ENCODE measurements around the gene FHIT. TPM values are rescaled to one million over a fixed set of nuclear protein-coding genes. Genes with fewer than 3 reads are reported as not detected.

Gene FHIT
- total RNA-seq, 2 donors from 2014 or later = 6.8 to 12.3 TPM

DNA sequence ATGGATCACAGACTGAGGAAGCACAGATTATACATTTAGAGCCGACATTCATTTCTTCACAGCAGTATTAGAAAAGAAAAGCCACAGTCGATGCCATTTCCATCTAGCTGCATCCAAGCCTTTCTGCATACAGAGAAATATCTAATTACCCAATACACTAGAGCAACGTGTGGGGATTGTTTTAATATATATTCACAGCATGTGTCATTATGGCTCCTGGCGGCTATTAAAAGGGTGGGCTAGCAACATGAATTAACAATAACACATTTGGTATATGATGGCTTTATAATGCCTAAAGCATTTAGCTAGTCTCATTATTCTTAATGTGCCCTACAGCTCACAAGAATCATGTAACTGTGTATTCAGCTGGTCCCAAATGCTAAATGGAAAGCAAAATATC lies 1030.5 kb downstream of the FHIT start:
- TF ChIP-seq, protein P1, sequence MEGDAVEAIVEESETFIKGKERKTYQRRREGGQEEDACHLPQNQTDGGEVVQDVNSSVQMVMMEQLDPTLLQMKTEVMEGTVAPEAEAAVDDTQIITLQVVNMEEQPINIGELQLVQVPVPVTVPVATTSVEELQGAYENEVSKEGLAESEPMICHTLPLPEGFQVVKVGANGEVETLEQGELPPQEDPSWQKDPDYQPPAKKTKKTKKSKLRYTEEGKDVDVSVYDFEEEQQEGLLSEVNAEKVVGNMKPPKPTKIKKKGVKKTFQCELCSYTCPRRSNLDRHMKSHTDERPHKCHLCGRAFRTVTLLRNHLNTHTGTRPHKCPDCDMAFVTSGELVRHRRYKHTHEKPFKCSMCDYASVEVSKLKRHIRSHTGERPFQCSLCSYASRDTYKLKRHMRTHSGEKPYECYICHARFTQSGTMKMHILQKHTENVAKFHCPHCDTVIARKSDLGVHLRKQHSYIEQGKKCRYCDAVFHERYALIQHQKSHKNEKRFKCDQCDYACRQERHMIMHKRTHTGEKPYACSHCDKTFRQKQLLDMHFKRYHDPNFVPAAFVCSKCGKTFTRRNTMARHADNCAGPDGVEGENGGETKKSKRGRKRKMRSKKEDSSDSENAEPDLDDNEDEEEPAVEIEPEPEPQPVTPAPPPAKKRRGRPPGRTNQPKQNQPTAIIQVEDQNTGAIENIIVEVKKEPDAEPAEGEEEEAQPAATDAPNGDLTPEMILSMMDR (conservative IDR thresholded peaks at IDR 0.05) = no peak
- Histone ChIP-seq H3K36me3 (ENCODE audit: control insufficient read depth, insufficient read depth, low read length) (no peaks in the 10 kb centered on the region), H3K4me3 (ENCODE audit: low read length) (no peak overlapping the region), H3K9me3 (ENCODE audit: control insufficient read depth, low read length) (no peaks in the 10 kb centered on the region), H3K27ac (ENCODE audit: low read depth, low read length) (no peak overlapping the region), H3K27me3 (ENCODE audit: control insufficient read depth, insufficient read depth, low read length, poor library complexity, severe bottlenecking) (no peaks in the 10 kb centered on the region), H3K4me1 (ENCODE audit: control insufficient read depth, insufficient read depth, low read length) (no peaks in the 10 kb centered on the region), H3K9ac (ENCODE audit: extremely low read depth, low read length, poor library complexity, severe bottlenecking) (no peak overlapping the region)
- H3K4me1 Mint-ChIP-seq = peaks cover 15% of the 10 kb centered on the region
- no peak overlapping the region for H3K4me3 Mint-ChIP-seq
- no peak for DNase-seq
- no peaks in the 10 kb centered on the region for H3K9me3 Mint-ChIP-seq
- H3K27ac Mint-ChIP-seq = no peak overlapping the region
- peaks cover 2% of the 10 kb centered on the region for H3K27me3 Mint-ChIP-seq (ENCODE audit: insufficient read depth)
- 87% methylated on average over 4 of the region's 4 CpGs; no CpG with 5 or more reads in 1 of the 2 experiments for WGBS, 2 experiments (ENCODE audit: insufficient coverage in 1 of 2, insufficient read length in 1 of 2)
- H3K36me3 Mint-ChIP-seq (ENCODE audit: low read depth) = no peaks in the 10 kb centered on the region

DNA sequence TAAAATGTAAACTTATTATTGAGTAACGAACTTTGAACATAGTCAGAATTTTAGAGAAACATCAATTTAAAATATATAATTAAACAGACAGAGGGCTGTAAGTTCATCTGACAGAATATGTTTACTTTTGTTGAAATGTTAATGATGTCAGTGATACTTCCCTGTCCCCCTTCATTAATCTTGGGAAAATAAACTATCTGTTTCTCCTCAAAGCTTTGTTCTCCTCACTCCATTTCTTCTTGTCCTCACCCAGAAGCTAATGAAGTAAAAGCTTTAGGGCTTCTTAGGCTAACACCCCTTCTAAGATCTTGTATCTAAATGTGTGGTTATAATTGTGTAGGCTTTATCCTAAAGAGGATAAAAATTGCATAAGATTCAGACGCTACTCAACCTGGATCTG lies 1031.8 kb downstream of the FHIT start:
- Mint-ChIP-seq H3K27ac (no peak overlapping the region), H3K9me3 (no peaks in the 10 kb centered on the region), H3K4me3 (no peak overlapping the region), H3K27me3 (ENCODE audit: insufficient read depth) (peaks cover 2% of the 10 kb centered on the region), H3K4me1 (peaks cover 17% of the 10 kb centered on the region), H3K36me3 (ENCODE audit: low read depth) (no peaks in the 10 kb centered on the region)
- TF ChIP-seq, protein P1 (conservative IDR thresholded peaks at IDR 0.05) = no peak
- no peaks in the 10 kb centered on the region for H3K36me3 ChIP-seq (ENCODE audit: control insufficient read depth, insufficient read depth, low read length)
- WGBS, 2 experiments (ENCODE audit: insufficient coverage in 1 of 2, insufficient read length in 1 of 2) = 63 to 95% methylated on average over 1 of the region's 2 CpGs
- no peaks in the 10 kb centered on the region for H3K9me3 ChIP-seq (ENCODE audit: control insufficient read depth, low read length)
- no peaks in the 10 kb centered on the region for H3K27me3 ChIP-seq (ENCODE audit: control insufficient read depth, insufficient read depth, low read length, poor library complexity, severe bottlenecking)
- no peaks in the 10 kb centered on the region for H3K4me1 ChIP-seq (ENCODE audit: control insufficient read depth, insufficient read depth, low read length)
- no peak overlapping the region for H3K27ac ChIP-seq (ENCODE audit: low read depth, low read length)
- no peak overlapping the region for H3K4me3 ChIP-seq (ENCODE audit: low read length)
- no peak overlapping the region for H3K9ac ChIP-seq (ENCODE audit: extremely low read depth, low read length, poor library complexity, severe bottlenecking)
- DNase-seq = no peak

DNA sequence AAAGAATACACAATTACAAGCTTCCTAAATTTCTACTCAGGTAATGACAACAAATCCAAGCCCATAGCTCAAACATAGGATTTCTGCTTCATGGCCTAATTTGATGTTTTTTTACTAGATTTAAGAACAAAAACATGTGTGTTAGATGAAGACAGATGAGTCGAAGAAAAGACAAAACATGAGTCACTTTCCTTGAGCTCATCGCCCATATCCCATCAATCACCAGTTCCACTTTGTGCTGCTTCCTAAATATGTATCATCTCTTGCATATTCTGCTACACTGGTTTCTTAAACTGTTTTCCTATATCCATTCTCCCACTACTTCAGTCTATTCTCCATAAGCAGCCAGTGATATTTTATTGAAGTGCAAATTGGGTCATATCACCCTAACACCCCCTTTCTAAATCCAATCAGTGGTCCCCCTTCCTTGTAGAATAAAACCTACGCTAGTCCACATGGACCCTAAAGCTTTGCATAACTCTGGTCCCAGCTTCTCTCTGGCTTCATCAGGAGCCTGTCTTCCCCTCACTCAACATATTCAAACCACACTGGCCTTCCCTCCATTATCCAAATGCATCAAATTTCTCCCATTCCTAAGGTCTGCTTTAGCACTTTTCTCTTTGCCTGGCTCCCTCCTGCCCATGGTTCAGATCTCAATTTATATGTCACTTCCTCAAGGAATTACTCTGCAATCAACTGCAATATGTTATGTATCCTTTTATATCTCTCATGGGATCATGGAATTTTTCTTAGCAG lies 1033.9 kb downstream of the FHIT start:
- H3K27ac Mint-ChIP-seq = no peak overlapping the region

More for the DNA sequence above, 1033.9 kb downstream of the FHIT start:
- 91 to 96% methylated on average over 2 to 3 of the region's 3 CpGs for WGBS, 2 experiments (ENCODE audit: insufficient coverage in 1 of 2, insufficient read length in 1 of 2)
- Histone ChIP-seq H3K4me1 (ENCODE audit: control insufficient read depth, insufficient read depth, low read length) (no peaks in the 10 kb centered on the region), H3K27ac (ENCODE audit: low read depth, low read length) (no peak overlapping the region), H3K4me3 (ENCODE audit: low read length) (no peak overlapping the region), H3K9me3 (ENCODE audit: control insufficient read depth, low read length) (no peaks in the 10 kb centered on the region), H3K27me3 (ENCODE audit: control insufficient read depth, insufficient read depth, low read length, poor library complexity, severe bottlenecking) (no peaks in the 10 kb centered on the region), H3K9ac (ENCODE audit: extremely low read depth, low read length, poor library complexity, severe bottlenecking) (no peak overlapping the region), H3K36me3 (ENCODE audit: control insufficient read depth, insufficient read depth, low read length) (no peaks in the 10 kb centered on the region)
- TF ChIP-seq, protein P1 (conservative IDR thresholded peaks at IDR 0.05) = no peak
- Mint-ChIP-seq H3K36me3 (ENCODE audit: low read depth) (no peaks in the 10 kb centered on the region), H3K9me3 (no peaks in the 10 kb centered on the region), H3K27me3 (ENCODE audit: insufficient read depth) (no peaks in the 10 kb centered on the region), H3K4me1 (peaks cover 13% of the 10 kb centered on the region), H3K4me3 (no peak overlapping the region)
- DNase-seq = no peak
